MM.1S (cell line): ENCODE measurements around the gene SPATA6L.
A peak's percentile ranks its signal among the peaks of the same experiment; 100 is the strongest.
"Not testable (repeated sequence)": the region's sequence is repeated elsewhere in the genome, so short reads cannot be mapped to it uniquely, and the experiment has no call there.

ENCODE experiments used
- DNase-seq: peaks from one replicate; pipeline ENCODE4 v3.0.0-alpha.2; 2015
- H2AFZ ChIP-seq: fragments of 300-600 bp; sonication (generic); 2 replicates; pipeline ENCODE4 v1.6.0; 2016; ENCODE audit warnings: antibody characterized with exemption, low read length
- H3F3A ChIP-seq: fragments of 300-600 bp; sonication (generic); 2 replicates; pipeline ENCODE4 v1.6.1; 2016; ENCODE audit warnings: mild to moderate bottlenecking, antibody characterized with exemption, low read length, moderate library complexity, mixed read lengths; ENCODE audit not compliant: insufficient read depth
- H3K27ac ChIP-seq: fragments of 300-600 bp; sonication (generic); 2 replicates; pipeline ENCODE4 v1.5.1; 2016; ENCODE audit warnings: mild to moderate bottlenecking, low read length
- H3K27me3 ChIP-seq: fragments of 300-600 bp; sonication (generic); replicated peaks from 2 replicates; pipeline ENCODE4 v1.6.0; 2016; ENCODE audit warnings: low read length; ENCODE audit not compliant: insufficient read depth
- H3K36me3 ChIP-seq: fragments of 300-600 bp; sonication (generic); replicated peaks from 2 replicates; pipeline ENCODE4 v1.6.1; 2016; ENCODE audit warnings: mild to moderate bottlenecking, low read length, mixed read lengths; ENCODE audit not compliant: insufficient read depth
- H3K4me1 ChIP-seq: fragments of 300-600 bp; sonication (generic); 2 replicates; pipeline ENCODE4 v1.6.1; 2016; ENCODE audit warnings: low read length, mixed read lengths
- H3K4me2 ChIP-seq: fragments of 300-600 bp; sonication (generic); 2 replicates; pipeline ENCODE4 v1.6.0; 2016; ENCODE audit warnings: low read depth, low read length
- H3K4me3 ChIP-seq: fragments of 300-600 bp; sonication (generic); 2 replicates; pipeline ENCODE4 v1.5.1; 2016; ENCODE audit warnings: low read length, mixed read lengths
- H3K79me2 ChIP-seq: fragments of 300-600 bp; sonication (generic); 2 replicates; pipeline ENCODE4 v1.6.1; 2016; ENCODE audit warnings: mixed run types, low read length, mixed read lengths
- H3K9ac ChIP-seq: fragments of 300-600 bp; sonication (generic); 2 replicates; pipeline ENCODE4 v1.6.1; 2016; ENCODE audit warnings: low read length, mixed read lengths
- H3K9me2 ChIP-seq: fragments of 300-600 bp; sonication (generic); replicated peaks from 2 replicates; pipeline ENCODE4 v1.6.1; 2016; ENCODE audit warnings: mild to moderate bottlenecking, low read length, mixed read lengths; ENCODE audit not compliant: insufficient read depth
- H3K9me3 ChIP-seq: fragments of 300-600 bp; sonication (generic); replicated peaks from 2 replicates; pipeline ENCODE4 v1.6.1; 2016; ENCODE audit warnings: mild to moderate bottlenecking, low read length, mixed read lengths; ENCODE audit not compliant: insufficient read depth
- H4K20me1 ChIP-seq: fragments of 300-600 bp; sonication (generic); 2 replicates; pipeline ENCODE4 v1.6.1; 2016; ENCODE audit warnings: mild to moderate bottlenecking, low read length, moderate library complexity, mixed read lengths; ENCODE audit not compliant: insufficient read depth
- CTCF ChIP-seq: fragments of 300-600 bp; sonication (generic); IDR thresholded peaks from 2 replicates; pipeline ENCODE4 v1.5.1; 2016; ENCODE audit warnings: antibody characterized with exemption, low read length, mixed read lengths
- EZH2 ChIP-seq: fragments of 300-600 bp; sonication (generic); optimal IDR thresholded peaks from 2 replicates; pipeline ENCODE3; 2017; ENCODE audit warnings: low read depth, mild to moderate bottlenecking, antibody characterized with exemption, low read length, mixed read lengths
- EZH2phosphoT487 ChIP-seq: fragments of 300-600 bp; sonication (generic); IDR thresholded peaks from 2 replicates; pipeline ENCODE4 v1.6.1; 2018; ENCODE audit warnings: antibody characterized with exemption, low read length

SPATA6L gene

GRCh38 chr9:4615251-4615650, 51.0 kb downstream of the SPATA6L start:
- no peaks in the 10 kb centered on the region for H3K79me2 ChIP-seq
- no peak overlapping the region for H3K4me3 ChIP-seq
- H3K9ac ChIP-seq: no peak overlapping the region
- no peak overlapping the region for H2AFZ ChIP-seq
- no peaks in the 10 kb centered on the region for H3K4me1 ChIP-seq
- H3K36me3 ChIP-seq: no peaks in the 10 kb centered on the region
- no peaks in the 10 kb centered on the region for H3K27me3 ChIP-seq
- no peak overlapping the region for H3K4me2 ChIP-seq
- H4K20me1 ChIP-seq: no peaks in the 10 kb centered on the region
- TF ChIP-seq CTCF (no peak), EZH2phosphoT487 (no peak), EZH2 (no peak)
- no peak overlapping the region for H3K27ac ChIP-seq
- no peak for DNase-seq
- no peaks in the 10 kb centered on the region for H3F3A ChIP-seq
- H3K9me3 ChIP-seq: no peaks in the 10 kb centered on the region
- no peaks in the 10 kb centered on the region for H3K9me2 ChIP-seq

- Histone ChIP-seq H3K27me3 (no peaks in the 10 kb centered on the region), H3K36me3 (no peaks in the 10 kb centered on the region), H3K4me3 (no peak overlapping the region), H4K20me1 (no peaks in the 10 kb centered on the region), H3K4me1 (no peaks in the 10 kb centered on the region), H3K27ac (no peak overlapping the region), H3K9me3 (no peaks in the 10 kb centered on the region), H3F3A (no peaks in the 10 kb centered on the region), H3K9ac (no peak overlapping the region), H3K79me2 (no peaks in the 10 kb centered on the region), H2AFZ (no peak overlapping the region), H3K9me2 (no peaks in the 10 kb centered on the region), H3K4me2 (no peak overlapping the region)
- DNase-seq: no peak
- TF ChIP-seq EZH2phosphoT487 (no peak), EZH2 (no peak), CTCF (no peak)
Measured at GRCh38 chr9:4614627-4615026, 51.7 kb downstream of the SPATA6L start.

- not testable (repeated sequence) for H3K27me3 ChIP-seq, H3K36me3 ChIP-seq, H3F3A ChIP-seq, H3K9me3 ChIP-seq, DNase-seq, H4K20me1 ChIP-seq, H3K4me3 ChIP-seq, H3K4me1 ChIP-seq, H2AFZ ChIP-seq, H3K4me2 ChIP-seq, H3K79me2 ChIP-seq, H3K9ac ChIP-seq, H3K27ac ChIP-seq, H3K9me2 ChIP-seq
Measured at GRCh38 chr9:4606033-4606432, 60.2 kb downstream of the SPATA6L start.

- Histone ChIP-seq H3K36me3 (no peaks in the 10 kb centered on the region), H3K9ac (no peak overlapping the region), H3K27ac (no peak overlapping the region), H3K9me3 (no peaks in the 10 kb centered on the region), H2AFZ (no peak overlapping the region), H3K4me1 (no peaks in the 10 kb centered on the region), H3K79me2 (no peaks in the 10 kb centered on the region), H3K27me3 (no peaks in the 10 kb centered on the region), H3K9me2 (no peaks in the 10 kb centered on the region), H4K20me1 (no peaks in the 10 kb centered on the region), H3K4me2 (no peak overlapping the region), H3F3A (no peaks in the 10 kb centered on the region), H3K4me3 (no peak overlapping the region)
- no peak for TF ChIP-seq EZH2
- TF ChIP-seq CTCF: peak; percentile 70
- DNase-seq: peak; percentile 82
Measured at GRCh38 chr9:4604678-4605095, 61.6 kb downstream of the SPATA6L start.
